H9 (cell line): ENCODE measurements around the gene TJAP1. TPM values are rescaled to one million over a fixed set of nuclear protein-coding genes. Genes with fewer than 3 reads are reported as not detected.

Experiments used
- DNase-seq: peaks from one replicate; pipeline ENCODE4 v3.0.0-alpha.2; 2017
- H2AFZ ChIP-seq: one replicate; pipeline ENCODE4 v1.6.1; 2013; ENCODE audit warnings: mild to moderate bottlenecking, low read length, control low read depth, moderate library complexity
- H2AK5ac ChIP-seq: 2 replicates; pipeline ENCODE4 v1.6.1; 2013; ENCODE audit warnings: low read length, control low read depth, mixed read lengths; ENCODE audit not compliant: insufficient read length
- H2BK120ac ChIP-seq: one replicate; pipeline ENCODE4 v1.6.1; 2013; ENCODE audit warnings: low read depth, mild to moderate bottlenecking, low read length, control low read depth, inconsistent platforms; ENCODE audit not compliant: poor library complexity, severe bottlenecking
- H2BK12ac ChIP-seq: 2 replicates; pipeline ENCODE4 v1.6.1; 2013; ENCODE audit warnings: low read length, control low read depth, mixed read lengths, low read depth; ENCODE audit not compliant: insufficient read length
- H2BK15ac ChIP-seq: 2 replicates; pipeline ENCODE4 v1.6.1; 2013; ENCODE audit warnings: low read depth, low read length, control low read depth
- H2BK20ac ChIP-seq: one replicate; pipeline ENCODE4 v1.6.1; 2013; ENCODE audit warnings: low read depth, mild to moderate bottlenecking, low read length, control low read depth, inconsistent platforms; ENCODE audit not compliant: poor library complexity, severe bottlenecking
- H2BK5ac ChIP-seq: 2 replicates; pipeline ENCODE4 v1.6.1; 2013; ENCODE audit warnings: low read length, control low read depth, mixed read lengths; ENCODE audit not compliant: insufficient read length
- H3K14ac ChIP-seq: 2 replicates; pipeline ENCODE4 v1.6.1; 2013; ENCODE audit warnings: low read length, control low read depth; ENCODE audit not compliant: insufficient read depth
- H3K18ac ChIP-seq: 2 replicates; pipeline ENCODE4 v1.6.1; 2013; ENCODE audit warnings: low read depth, mild to moderate bottlenecking, mixed read lengths, low read length, control low read depth; ENCODE audit not compliant: insufficient read length
- H3K23ac ChIP-seq: 2 replicates; pipeline ENCODE4 v1.6.1; 2013; ENCODE audit warnings: low read length, control low read depth, mixed read lengths, low read depth; ENCODE audit not compliant: insufficient read length
- H3K23me2 ChIP-seq: 2 replicates; pipeline ENCODE4 v1.6.1; 2013; ENCODE audit warnings: low read depth, mild to moderate bottlenecking, mixed read lengths, low read length, control low read depth; ENCODE audit not compliant: insufficient read length, poor library complexity, severe bottlenecking
- H3K27ac ChIP-seq: 2 replicates; pipeline ENCODE4 v1.5.1; 2013; ENCODE audit warnings: low read length, control low read depth, mixed read lengths, low read depth; ENCODE audit not compliant: insufficient read length
- H3K27me3 ChIP-seq: 2 replicates; pipeline ENCODE4 v1.6.1; 2013; ENCODE audit warnings: low read length, control low read depth, inconsistent platforms; ENCODE audit not compliant: insufficient read depth
- H3K4ac ChIP-seq: 2 replicates; pipeline ENCODE4 v1.6.1; 2013; ENCODE audit warnings: low read depth, mild to moderate bottlenecking, control low read depth, inconsistent platforms, low read length, moderate library complexity
- H3K4me1 ChIP-seq: 2 replicates; pipeline ENCODE4 v1.6.1; 2013; ENCODE audit warnings: low read length, control low read depth, inconsistent platforms; ENCODE audit not compliant: insufficient read depth
- H3K4me2 ChIP-seq: 2 replicates; pipeline ENCODE4 v1.6.1; 2013; ENCODE audit warnings: low read length, control low read depth, mixed read lengths; ENCODE audit not compliant: insufficient read length, insufficient read depth
- H3K56ac ChIP-seq: 2 replicates; pipeline ENCODE4 v1.6.1; 2013; ENCODE audit warnings: low read depth, mild to moderate bottlenecking, mixed read lengths, low read length, control low read depth; ENCODE audit not compliant: insufficient read length
- H3K79me1 ChIP-seq: 2 replicates; pipeline ENCODE4 v1.6.1; 2013; ENCODE audit warnings: low read depth, mild to moderate bottlenecking, moderate library complexity, low read length, control low read depth, inconsistent platforms; ENCODE audit not compliant: insufficient read depth, poor library complexity, severe bottlenecking
- H3K79me2 ChIP-seq: 2 replicates; pipeline ENCODE4 v1.6.1; 2013; ENCODE audit warnings: low read length, control low read depth, inconsistent platforms; ENCODE audit not compliant: insufficient read depth
- H3K9ac ChIP-seq: 2 replicates; pipeline ENCODE4 v1.6.1; 2013; ENCODE audit warnings: low read length, control low read depth, mixed read lengths; ENCODE audit not compliant: insufficient read length; ENCODE audit errors: extremely low read depth
- H3K9me3 ChIP-seq: one replicate; pipeline ENCODE4 v1.6.1; 2013; ENCODE audit warnings: low read depth, low read length, inconsistent platforms; ENCODE audit not compliant: control insufficient read depth
- H3T11ph ChIP-seq: one replicate; pipeline ENCODE4 v1.6.1; 2013; ENCODE audit warnings: mild to moderate bottlenecking, low read length, control low read depth, inconsistent platforms
- H4K20me1 ChIP-seq: one replicate; pipeline ENCODE4 v1.6.1; 2013; ENCODE audit not compliant: control insufficient read depth, insufficient read length, insufficient read depth
- H4K5ac ChIP-seq: 2 replicates; pipeline ENCODE4 v1.6.1; 2013; ENCODE audit warnings: low read depth, mild to moderate bottlenecking, mixed read lengths, low read length, control low read depth; ENCODE audit not compliant: insufficient read length
- H4K8ac ChIP-seq: replicated peaks from 2 replicates; pipeline ENCODE4 v1.6.1; 2013; ENCODE audit warnings: low read length, control low read depth, mixed read lengths, low read depth; ENCODE audit not compliant: insufficient read length
- H4K91ac ChIP-seq: 2 replicates; pipeline ENCODE4 v1.6.1; 2013; ENCODE audit warnings: low read depth, mild to moderate bottlenecking, moderate library complexity, mixed read lengths, low read length, control low read depth; ENCODE audit not compliant: insufficient read length
- H3K27ac Mint-ChIP-seq, 3 experiments: 2 replicates in 2 of 3; 3 replicates in 1 of 3; pipeline ENCODE4 v1.8.0; 2020 to 2021; ENCODE audit warnings: mixed read lengths in 3 of 3, mild to moderate bottlenecking in 1 of 3, moderate library complexity in 1 of 3
- H3K27me3 Mint-ChIP-seq: 2 replicates; pipeline ENCODE4 v1.8.0; 2021; ENCODE audit warnings: low read depth, mild to moderate bottlenecking, moderate library complexity, mixed read lengths
- H3K36me3 Mint-ChIP-seq, 3 experiments: 2 replicates in 2 of 3; 3 replicates in 1 of 3; pipeline ENCODE4 v1.8.0; 2020 to 2021; ENCODE audit warnings: low read depth in 3 of 3, mixed read lengths in 3 of 3; ENCODE audit not compliant: insufficient read depth in 1 of 3
- H3K4me1 Mint-ChIP-seq, 2 experiments: 2 replicates each; pipeline ENCODE4 v1.8.0; 2020; ENCODE audit warnings: mixed read lengths in 2 of 2
- H3K4me3 Mint-ChIP-seq, 2 experiments: 2 replicates in 1 of 2; 3 replicates in 1 of 2; pipeline ENCODE4 v1.8.0; 2020 to 2021; ENCODE audit warnings: mild to moderate bottlenecking in 2 of 2, mixed read lengths in 2 of 2, moderate library complexity in 1 of 2
- H3K9me3 Mint-ChIP-seq, 2 experiments: 2 replicates in 1 of 2; 3 replicates in 1 of 2; pipeline ENCODE4 v1.8.0; 2020; ENCODE audit warnings: mild to moderate bottlenecking in 2 of 2, mixed read lengths in 2 of 2, moderate library complexity in 1 of 2
- WGBS: extraction: QIAGEN DNeasy Blood & Tissue Kit; methylation state at CpG from one replicate; pipeline ENCODE4 v1.1.7; 2013; ENCODE audit warnings: missing lambda C conversion rate, low lambda C conversion rate, mixed read lengths; ENCODE audit not compliant: insufficient read length; ENCODE audit errors: extremely low coverage; 5-methylcytosine and 5-hydroxymethylcytosine counted together
- total RNA-seq: library from RNA; stranded (reverse); gene quantifications from 2 replicates; pipeline ENCODE4 v1.2.1, GENCODE V29; 2021
- TF ChIP-seq, protein P1 (sequence below): fragments of 200-600 bp; sonication (generic); conservative IDR thresholded peaks from 3 replicates; pipeline ENCODE4 v1.8.0; 2021; ENCODE audit warnings: antibody characterized with exemption, mild to moderate bottlenecking

The TJAP1 gene
- total RNA-seq, 1 experiment from 2014 or later: 45.1 TPM

DNA sequence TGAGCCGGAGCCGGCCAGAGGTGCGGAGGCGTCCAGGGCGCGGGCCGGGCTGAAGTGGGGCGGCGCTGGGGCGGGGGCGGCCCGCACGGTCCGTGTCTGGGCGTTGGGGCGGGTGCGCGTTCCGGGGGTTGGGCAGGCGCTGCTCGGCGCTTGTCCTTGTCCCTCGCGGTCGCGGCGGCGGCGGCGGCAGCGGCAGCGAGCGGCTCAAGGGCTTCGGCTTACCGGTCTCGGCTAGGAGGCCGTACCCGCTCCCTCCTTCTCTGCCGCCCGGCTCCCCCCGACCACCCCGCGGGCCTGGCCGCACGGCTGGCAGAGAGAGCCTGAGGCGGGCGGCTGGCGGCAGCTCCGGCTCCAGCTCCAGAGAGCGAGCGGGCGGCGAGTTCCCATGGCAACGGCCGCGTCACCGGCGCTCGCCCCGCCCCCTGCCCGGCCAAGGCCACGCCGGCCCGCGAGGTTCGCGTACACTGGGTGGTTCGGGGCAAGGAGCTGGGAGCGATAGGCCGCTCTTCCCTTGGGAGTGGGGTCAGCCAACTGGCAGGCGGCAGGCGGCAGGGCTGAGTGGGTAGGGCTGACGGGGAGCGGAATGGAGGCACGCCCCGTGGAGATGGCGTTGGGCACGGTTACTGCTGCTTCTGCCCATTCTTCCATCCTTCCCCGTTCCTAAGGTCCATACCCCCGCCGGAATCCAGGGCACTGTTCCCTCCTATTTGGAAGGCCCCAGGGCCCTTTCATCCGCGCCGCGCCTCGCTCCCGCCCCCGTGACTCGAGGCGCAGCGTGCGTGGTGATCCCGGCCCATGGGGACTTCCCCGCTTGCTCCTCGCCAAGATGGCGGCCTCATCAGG lies 32.8 kb downstream of the TJAP1 start, which contains the start of gene LRRC73:
TSS of gene LRRC73 (minus strand) at position 363 of the 843 bp plus-strand sequence. CDS start 561 bp downstream, outside the sequence.
- no peak within 1 kb of the TSS for H4K8ac ChIP-seq
- H3K79me2 ChIP-seq: no peaks in the 10 kb centered on the region
- no peaks in the 10 kb centered on the region for H3K4me1 ChIP-seq
- Mint-ChIP-seq H3K27ac (peak within 1 kb of the TSS in 1 of 3 experiments; percentile 72; a peak in 2 of 7 replicates), H3K36me3 (peaks cover 22 to 46% (median 35%) of the 10 kb centered on the region in 3 experiments), H3K9me3 (peaks cover 2 to 3% of the 10 kb centered on the region in 2 experiments; a peak in 3 of 5 replicates), H3K4me1 (peaks cover 23 to 33% of the 10 kb centered on the region in 2 experiments), H3K4me3 (peak within 1 kb of the TSS; percentile 61 to 86), H3K27me3 (peaks cover 28% of the 10 kb centered on the region)
- H2BK5ac ChIP-seq: no peak within 1 kb of the TSS
- peak within 1 kb of the TSS; percentile 65 for H3K4me2 ChIP-seq
- H3K18ac ChIP-seq: peak within 1 kb of the TSS; percentile 31
- H3K4ac ChIP-seq: no peak within 1 kb of the TSS
- peak within 1 kb of the TSS; percentile 21 for H3K9ac ChIP-seq
- no peak within 1 kb of the TSS for H3T11ph ChIP-seq
- H3K23ac ChIP-seq: no peak within 1 kb of the TSS
- DNase-seq: peak; percentile 83
- no peaks in the 10 kb centered on the region for H3K79me1 ChIP-seq
- H3K27ac ChIP-seq: no peak within 1 kb of the TSS
- no peak within 1 kb of the TSS for H2AK5ac ChIP-seq
- TF ChIP-seq, protein P1, sequence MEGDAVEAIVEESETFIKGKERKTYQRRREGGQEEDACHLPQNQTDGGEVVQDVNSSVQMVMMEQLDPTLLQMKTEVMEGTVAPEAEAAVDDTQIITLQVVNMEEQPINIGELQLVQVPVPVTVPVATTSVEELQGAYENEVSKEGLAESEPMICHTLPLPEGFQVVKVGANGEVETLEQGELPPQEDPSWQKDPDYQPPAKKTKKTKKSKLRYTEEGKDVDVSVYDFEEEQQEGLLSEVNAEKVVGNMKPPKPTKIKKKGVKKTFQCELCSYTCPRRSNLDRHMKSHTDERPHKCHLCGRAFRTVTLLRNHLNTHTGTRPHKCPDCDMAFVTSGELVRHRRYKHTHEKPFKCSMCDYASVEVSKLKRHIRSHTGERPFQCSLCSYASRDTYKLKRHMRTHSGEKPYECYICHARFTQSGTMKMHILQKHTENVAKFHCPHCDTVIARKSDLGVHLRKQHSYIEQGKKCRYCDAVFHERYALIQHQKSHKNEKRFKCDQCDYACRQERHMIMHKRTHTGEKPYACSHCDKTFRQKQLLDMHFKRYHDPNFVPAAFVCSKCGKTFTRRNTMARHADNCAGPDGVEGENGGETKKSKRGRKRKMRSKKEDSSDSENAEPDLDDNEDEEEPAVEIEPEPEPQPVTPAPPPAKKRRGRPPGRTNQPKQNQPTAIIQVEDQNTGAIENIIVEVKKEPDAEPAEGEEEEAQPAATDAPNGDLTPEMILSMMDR: no peak
- H2BK15ac ChIP-seq: no peak within 1 kb of the TSS
- no peak within 1 kb of the TSS for H3K56ac ChIP-seq
- H4K20me1 ChIP-seq: no peaks in the 10 kb centered on the region
- H4K5ac ChIP-seq: no peak within 1 kb of the TSS
- no peak within 1 kb of the TSS for H2AFZ ChIP-seq
- peak within 1 kb of the TSS; percentile 14; the same call in 1 of the 2 replicates for H3K14ac ChIP-seq
- H3K27me3 ChIP-seq: peaks cover 8% of the 10 kb centered on the region; the same call in 1 of the 2 replicates
- no peak within 1 kb of the TSS for H2BK12ac ChIP-seq
- peaks cover 5% of the 10 kb centered on the region for H3K23me2 ChIP-seq
- no peak within 1 kb of the TSS for H4K91ac ChIP-seq
- no peaks in the 10 kb centered on the region for H3K9me3 ChIP-seq
- WGBS: no CpG with 5 or more reads among the region's 96 CpGs
- H2BK120ac ChIP-seq: no peak within 1 kb of the TSS
- no peak within 1 kb of the TSS for H2BK20ac ChIP-seq
